ENCODE measurements around the gene MSMP.

MSMP gene

DNA sequence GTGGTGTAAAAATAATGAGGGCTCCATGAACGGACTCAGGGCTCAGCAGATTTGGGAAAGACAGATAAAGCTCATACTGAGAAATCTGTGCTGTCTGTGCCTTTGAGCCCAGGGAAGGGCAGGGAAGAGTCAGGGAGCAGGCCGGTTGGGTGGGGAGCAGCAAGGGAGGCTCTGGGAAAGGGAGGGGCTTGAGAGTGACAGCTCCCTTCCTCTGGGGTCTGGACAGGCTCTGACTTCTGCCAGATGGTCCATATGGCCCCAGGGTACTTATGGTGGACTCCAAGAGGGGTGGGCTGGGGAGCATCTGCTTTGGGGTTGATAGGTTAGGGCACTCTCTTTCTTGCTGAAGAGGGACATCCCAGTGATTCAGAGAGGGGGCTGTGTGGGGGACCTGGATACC lies 39.4 kb upstream of the MSMP start:
- Histone ChIP-seq H3K27ac (peak overlapping the region; percentile 19 to 30), H3K4me3 (peak overlapping the region; percentile 93)
- no peak for TF ChIP-seq CTCF (IDR thresholded peaks at IDR 0.05)
- DNase-seq (ENCODE audit: low spot score), result no peak

GRCh38 chr9:35792826-35793225 lies 38.8 kb upstream of the MSMP start:
- H3K4me3 ChIP-seq, result peak overlapping the region; percentile 93
- peak overlapping the region; percentile 19 to 30 for H3K27ac ChIP-seq
- TF ChIP-seq CTCF (IDR thresholded peaks at IDR 0.05), result no peak
- no peak for DNase-seq (ENCODE audit: low spot score)

DNA sequence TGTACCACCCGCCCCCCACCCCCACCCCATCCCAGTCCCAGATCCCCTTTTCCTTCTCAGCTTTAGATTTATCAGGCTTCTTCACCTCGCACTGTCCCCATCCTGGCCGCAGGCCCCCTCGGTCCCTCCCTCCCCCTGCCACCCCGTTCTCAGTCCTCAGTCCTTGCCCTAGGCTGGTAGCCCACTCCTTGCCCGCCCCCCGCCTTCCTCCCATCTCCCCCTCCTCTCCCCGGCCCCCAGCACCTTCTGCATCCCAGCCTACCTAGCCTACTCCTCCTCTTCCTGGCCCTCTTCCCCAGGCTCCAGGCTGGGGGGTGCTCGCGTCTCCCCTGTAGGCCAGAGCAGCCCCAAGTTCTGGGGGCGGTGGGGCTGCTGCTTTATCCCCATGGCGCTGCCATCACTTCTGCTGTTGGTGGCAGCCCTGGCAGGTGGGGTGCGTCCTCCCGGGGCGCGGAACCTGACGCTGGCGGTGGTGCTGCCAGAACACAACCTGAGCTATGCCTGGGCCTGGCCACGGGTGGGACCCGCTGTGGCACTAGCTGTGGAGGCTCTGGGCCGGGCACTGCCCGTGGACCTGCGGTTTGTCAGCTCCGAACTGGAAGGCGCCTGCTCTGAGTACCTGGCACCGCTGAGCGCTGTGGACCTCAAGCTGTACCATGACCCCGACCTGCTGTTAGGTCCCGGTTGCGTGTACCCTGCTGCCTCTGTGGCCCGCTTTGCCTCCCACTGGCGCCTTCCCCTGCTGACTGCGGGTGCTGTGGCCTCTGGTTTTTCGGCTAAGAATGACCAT lies 38.1 kb upstream of the MSMP start:
- no peak for DNase-seq (ENCODE audit: low spot score)
- no peak for TF ChIP-seq CTCF (IDR thresholded peaks at IDR 0.05)
- Histone ChIP-seq H3K4me3 (peak overlapping the region; percentile 93), H3K27ac (peak overlapping the region; percentile 77 to 92)

GRCh38 chr9:35791297-35791921 lies 37.3 kb upstream of the MSMP start, which contains the start of gene NPR2:
NPR2 (plus strand) TSS chr9:35791591; CDS start chr9:35792409, 818 bp downstream.
- Histone ChIP-seq H3K27ac (peak within 1 kb of the TSS; percentile 77 to 92), H3K4me3 (peak within 1 kb of the TSS; percentile 93)
- TF ChIP-seq CTCF (IDR thresholded peaks at IDR 0.05), result no peak
- no peak for DNase-seq (ENCODE audit: low spot score)

DNA sequence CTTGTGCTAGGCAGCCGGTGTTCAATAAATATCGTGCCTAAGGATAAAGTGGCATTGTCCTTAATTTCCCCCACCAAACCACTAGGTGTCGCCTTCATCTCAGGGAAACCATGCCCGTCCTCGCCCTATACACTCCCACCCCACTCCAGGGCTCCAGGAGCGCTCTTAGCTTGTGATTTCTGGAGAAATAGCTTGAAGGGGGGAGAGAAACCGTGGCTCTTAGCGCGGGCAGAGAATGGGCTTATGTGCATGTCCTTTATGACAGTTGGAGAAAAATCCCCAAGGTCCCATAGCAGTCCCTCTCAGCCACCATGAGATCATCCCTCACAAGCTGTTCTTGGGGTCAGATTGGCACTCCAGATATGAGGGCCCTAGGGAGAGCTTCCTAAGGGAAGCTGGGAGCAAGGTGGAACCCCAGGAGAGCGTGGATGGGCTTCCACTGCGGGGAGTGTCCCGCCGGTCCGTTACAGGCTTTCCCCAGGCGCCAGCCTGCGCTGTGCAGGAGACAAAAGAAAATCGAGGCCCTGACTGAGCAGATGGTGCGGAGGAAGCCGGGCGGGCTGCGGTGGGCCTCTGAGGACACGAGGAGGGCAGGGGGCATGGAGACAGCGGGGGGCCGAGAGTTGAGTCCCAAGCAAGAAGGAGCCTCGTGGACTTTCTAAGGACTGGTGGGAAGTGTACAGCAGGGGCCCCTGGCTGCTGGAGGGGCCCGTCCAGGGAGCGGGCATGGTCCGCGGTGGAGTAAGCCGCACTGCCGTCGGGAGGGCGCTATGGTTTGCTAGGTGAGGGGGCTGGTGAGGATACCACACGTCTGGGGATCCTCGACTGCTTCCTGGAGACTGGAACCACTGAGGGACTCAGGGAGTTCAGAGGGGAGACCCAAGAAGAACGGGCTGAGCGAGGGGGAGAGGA lies 36.6 kb upstream of the MSMP start:
- peak overlapping the region; percentile 77 to 92 for H3K27ac ChIP-seq
- peak overlapping the region; percentile 93 for H3K4me3 ChIP-seq
- no peak for DNase-seq (ENCODE audit: low spot score)
- peak; percentile 84 for TF ChIP-seq CTCF (IDR thresholded peaks at IDR 0.05)

- no peak for TF ChIP-seq CTCF (IDR thresholded peaks at IDR 0.05)
- Histone ChIP-seq H3K27ac (no peak overlapping the region), H3K4me3 (no peak overlapping the region)
- no peak for DNase-seq (ENCODE audit: low spot score)
These were observed 35.9 kb upstream of the MSMP start for GRCh38 chr9:35790025-35790384.
